H1 (cell line): ENCODE data around the gene NR5A1. TPM values are rescaled to one million over a fixed set of nuclear protein-coding genes. Genes with fewer than 3 reads are reported as not detected.

Source experiments
- CTCF ChIA-PET: fragments of 300-600 bp; sonication (Branson Sonifier 250); formaldehyde crosslinking; loops from one replicate; lab custom pipeline; 2021; ENCODE audit not compliant: partially characterized antibody; lab: Charles Lee
- POLR2A ChIA-PET: fragments of 300-600 bp; sonication (Branson Sonifier 250); formaldehyde crosslinking; loops from one replicate; lab custom pipeline; 2021; ENCODE audit warnings: inconsistent platforms; ENCODE audit not compliant: partially characterized antibody; lab: Charles Lee
- DNase-seq, 2 experiments: peaks; one replicate each; pipeline versions ENCODE4 v3.0.0 to v3.0.0-alpha.2; 2010 to 2022; ENCODE audit warnings: low spot score in 2 of 2, low read depth in 1 of 2, mixed read lengths in 1 of 2
- FAIRE-seq: peaks from 2 replicates; lab custom pipeline; 2011; peaks lifted over from hg19 to GRCh38; lab: Jason Lieb, UNC
- H2AFZ ChIP-seq: 2 replicates; pipeline ENCODE4 v1.8.1; 2012; ENCODE audit warnings: low read length, inconsistent platforms
- H2AK5ac ChIP-seq: 2 replicates; pipeline ENCODE4 v1.6.1; 2013; ENCODE audit warnings: low read depth, low read length
- H2BK120ac ChIP-seq: replicated peaks from 2 replicates; pipeline ENCODE3; 2013; ENCODE audit warnings: low read depth, low read length, inconsistent platforms
- H2BK12ac ChIP-seq: 2 replicates; pipeline ENCODE4 v1.6.1; 2013; ENCODE audit warnings: low read depth, low read length
- H2BK15ac ChIP-seq: 2 replicates; pipeline ENCODE4 v1.6.1; 2013; ENCODE audit warnings: low read length
- H2BK20ac ChIP-seq: 2 replicates; pipeline ENCODE4 v1.6.1; 2013; ENCODE audit warnings: low read length
- H2BK5ac ChIP-seq: 2 replicates; pipeline ENCODE4 v1.6.1; 2013; ENCODE audit warnings: low read depth, low read length
- H3K14ac ChIP-seq: 2 replicates; pipeline ENCODE4 v1.6.1; 2013; ENCODE audit warnings: inconsistent platforms; ENCODE audit not compliant: insufficient read length
- H3K18ac ChIP-seq: 2 replicates; pipeline ENCODE4 v1.6.1; 2013; ENCODE audit warnings: low read length; ENCODE audit errors: extremely low read depth
- H3K23ac ChIP-seq: 2 replicates; pipeline ENCODE4 v1.6.1; 2013; ENCODE audit warnings: inconsistent platforms; ENCODE audit not compliant: insufficient read length
- H3K23me2 ChIP-seq: 2 replicates; pipeline ENCODE4 v1.6.1; 2013; ENCODE audit warnings: low read depth, low read length
- H3K27ac ChIP-seq: 2 replicates; pipeline ENCODE4 v1.6.1; 2011; ENCODE audit warnings: low read depth, low read length, inconsistent platforms
- H3K27me3 ChIP-seq, 4 experiments: replicated peaks in 1 of 4; 1 replicate in 1 of 4; 2 replicates in 3 of 4; pipeline versions ENCODE4 v1.6.1 to v1.8.1; 2011 to 2013; ENCODE audit warnings: low read length in 3 of 4, mild to moderate bottlenecking in 3 of 4, inconsistent platforms in 2 of 4, mixed read lengths in 2 of 4, moderate library complexity in 1 of 4; ENCODE audit not compliant: control insufficient read depth in 3 of 4, insufficient read depth in 3 of 4; ENCODE audit errors: extremely low read depth in 1 of 4
- H3K36me3 ChIP-seq, 4 experiments: 2 replicates each; pipeline versions ENCODE4 v1.6.1 to v1.8.1; 2011 to 2013; ENCODE audit warnings: mild to moderate bottlenecking in 4 of 4, low read length in 3 of 4, moderate library complexity in 2 of 4, control low read depth in 1 of 4, inconsistent platforms in 1 of 4; ENCODE audit not compliant: insufficient read depth in 4 of 4, control insufficient read depth in 2 of 4
- H3K4ac ChIP-seq: replicated peaks from 2 replicates; pipeline ENCODE3; 2013; ENCODE audit warnings: low read length, low read depth, mixed read lengths, inconsistent platforms; ENCODE audit not compliant: insufficient read length
- H3K4me1 ChIP-seq, 4 experiments: replicated peaks in 1 of 4; 1 replicate in 1 of 4; 2 replicates in 3 of 4; pipeline versions ENCODE4 v1.6.1 to v1.8.1; 2011 to 2013; ENCODE audit warnings: low read length in 3 of 4, inconsistent platforms in 2 of 4, mixed read lengths in 1 of 4; ENCODE audit not compliant: insufficient read depth in 4 of 4, control insufficient read depth in 3 of 4
- H3K4me2 ChIP-seq, 2 experiments: 2 replicates each; pipeline versions ENCODE4 v1.6.1 to v1.8.1; 2011 to 2013; ENCODE audit warnings: low read depth in 2 of 2, low read length in 2 of 2, control low read depth in 1 of 2, inconsistent platforms in 1 of 2, mild to moderate bottlenecking in 1 of 2; ENCODE audit not compliant: insufficient read depth in 1 of 2
- H3K4me3 ChIP-seq, 4 experiments: fragments of 200-600, 300-600 bp in 1 of 4; sonication (generic), shearing (Covaris generic), sonication (Bioruptor Twin) in 1 of 4; 2 replicates each; pipeline versions ENCODE4 v1.5.1 to v1.8.1; 2011 to 2016; ENCODE audit warnings: low read length in 4 of 4, low read depth in 3 of 4, control low read depth in 2 of 4, inconsistent platforms in 2 of 4, mild to moderate bottlenecking in 2 of 4, mixed read lengths in 1 of 4, moderate library complexity in 1 of 4; ENCODE audit not compliant: insufficient read depth in 2 of 4; ENCODE audit errors: extremely low read depth in 1 of 4
- H3K56ac ChIP-seq: replicated peaks from 2 replicates; pipeline ENCODE3; 2013; ENCODE audit warnings: low read depth, mild to moderate bottlenecking, mixed read lengths, low read length, inconsistent platforms; ENCODE audit not compliant: insufficient read length
- H3K79me1 ChIP-seq: 2 replicates; pipeline ENCODE4 v1.6.1; 2013; ENCODE audit warnings: low read depth, low read length, control low read depth
- H3K79me2 ChIP-seq, 2 experiments: 2 replicates each; pipeline versions ENCODE4 v1.6.1 to v1.8.1; 2012 to 2013; ENCODE audit warnings: low read length in 2 of 2, mild to moderate bottlenecking in 2 of 2, inconsistent platforms in 1 of 2; ENCODE audit not compliant: insufficient read depth in 2 of 2, control insufficient read depth in 1 of 2
- H3K9ac ChIP-seq, 4 experiments: replicated peaks in 1 of 4; 1 replicate in 1 of 4; 2 replicates in 3 of 4; pipeline versions ENCODE4 v1.6.1 to v1.8.1; 2011 to 2013; ENCODE audit warnings: low read depth in 3 of 4, low read length in 3 of 4, control low read depth in 2 of 4, mild to moderate bottlenecking in 2 of 4, moderate library complexity in 2 of 4, inconsistent platforms in 1 of 4; ENCODE audit errors: extremely low read depth in 1 of 4
- H3K9me3 ChIP-seq, 2 experiments: 2 replicates each; pipeline versions ENCODE4 v1.6.1 to v1.8.1; 2012 to 2013; ENCODE audit warnings: mild to moderate bottlenecking in 2 of 2, moderate library complexity in 2 of 2, control low read depth in 1 of 2, inconsistent platforms in 1 of 2, low read depth in 1 of 2, low read length in 1 of 2, mixed read lengths in 1 of 2; ENCODE audit not compliant: insufficient read depth in 2 of 2
- H4K20me1 ChIP-seq, 2 experiments: replicated peaks in 1 of 2; 2 replicates each; pipeline versions ENCODE3 to v1.8.1; 2011 to 2013; ENCODE audit warnings: inconsistent platforms in 2 of 2, low read length in 2 of 2, mild to moderate bottlenecking in 1 of 2; ENCODE audit not compliant: insufficient read depth in 2 of 2, control insufficient read depth in 1 of 2
- H4K5ac ChIP-seq: 2 replicates; pipeline ENCODE4 v1.6.1; 2013; ENCODE audit warnings: low read length, low read depth, mixed read lengths, inconsistent platforms; ENCODE audit not compliant: insufficient read length
- H4K8ac ChIP-seq: 2 replicates; pipeline ENCODE4 v1.8.0; 2013; ENCODE audit warnings: mild to moderate bottlenecking, moderate library complexity, low read length, inconsistent platforms; ENCODE audit not compliant: insufficient read depth; ENCODE audit errors: extremely low read depth
- H4K91ac ChIP-seq: replicated peaks from 2 replicates; pipeline ENCODE3; 2013; ENCODE audit warnings: low read length, mixed read lengths, inconsistent platforms; ENCODE audit not compliant: insufficient read length
- NRF1 ChIP-seq: IDR thresholded peaks from 2 replicates; pipeline ENCODE4 v1.6.1; 2011; ENCODE audit warnings: mild to moderate bottlenecking, low read depth, low read length, improper control_type of control experiment
- WGBS, 2 experiments: shearing (Covaris generic) in 1 of 2; methylation state at CpG; one replicate each; pipeline versions ENCODE4 v1.1.6 to v1.1.7; 2013 to 2015; ENCODE audit warnings: low lambda C conversion rate in 2 of 2, mixed read lengths in 2 of 2, inconsistent platforms in 1 of 2, low coverage in 1 of 2, missing lambda C conversion rate in 1 of 2; ENCODE audit not compliant: insufficient replicate concordance in 2 of 2, insufficient coverage in 1 of 2, insufficient read length in 1 of 2; ENCODE audit errors: extremely low coverage in 1 of 2, missing lambda C conversion rate in 1 of 2; 5-methylcytosine and 5-hydroxymethylcytosine counted together
- polyA plus RNA-seq, 7 experiments: library from polyadenylated mRNA; depleted of rRNA in 3 of 7; stranded (reverse) in 5 of 7; unstranded in 2 of 7; fragments of >200 nt in 5 of 7; fragments of 200-250 nt in 2 of 7; gene quantifications; 1 replicate in 5 of 7; 2 replicates in 1 of 7; 4 replicates in 1 of 7; pipeline versions ENCODE4 v1.2.1 to v1.2.3, GENCODE V29; 2011 to 2013; ENCODE audit warnings: missing spikeins in 2 of 7, mixed read lengths in 2 of 7
- total RNA-seq: library from RNA; stranded (reverse); fragmentation: NEBNext Ultra II Directional; extraction: Animal tissue kit (Norgen Biotek cat#: 25700); gene quantifications from 2 replicates; pipeline ENCODE4 v1.2.1, GENCODE V29; 2021

Gene NR5A1
- total and polyA plus RNA-seq, 2 of the 8 experiments (the other 6 are each of a cell fraction or from before 2014, with no cell fraction given) = 0.29 to 0.58 TPM

GRCh38 chr9:124505901-124506346 is 1.3 kb downstream of the NR5A1 start:
- no peaks in the 10 kb centered on the region for H3K79me1 ChIP-seq
- H3K27ac ChIP-seq = no peak overlapping the region
- H3K4me1 ChIP-seq = peaks cover 0 to 19% (median 12%) of the 10 kb centered on the region in 4 experiments; a peak in 6 of 7 replicates
- H2AK5ac ChIP-seq = no peak overlapping the region
- no peak overlapping the region for H3K4me3 ChIP-seq
- TF ChIP-seq NRF1 = no peak
- ChIA-PET CTCF (interaction anchor here (0.7 to 2.0 kb wide), 15 partner anchors 10 to 237 kb away, joined by 3 to 12 read pairs (median 4); no protein-coding TSS in a partner anchor), POLR2A (interaction anchor here (1.1 to 2.0 kb wide), 5 partner anchors 12 to 88 kb away, joined by 3 to 6 read pairs (median 4); no protein-coding TSS in a partner anchor)
- peak overlapping the region in 1 of 2 experiments; percentile 55; a peak in 3 of 4 replicates for H3K4me2 ChIP-seq
- no peak overlapping the region for H3K4ac ChIP-seq
- 0 out of 2 replicates have a peak overlapping the region, but pooled peaks have one; percentile 5 for H2BK5ac ChIP-seq
- no peak overlapping the region for H3K23ac ChIP-seq
- DNase-seq (no peak), FAIRE-seq (no peak)
- peaks cover 7% of the 10 kb centered on the region; the same call in 1 of the 2 replicates for H3K23me2 ChIP-seq
- H4K5ac ChIP-seq = no peak overlapping the region
- H3K36me3 ChIP-seq = peaks cover 0 to 8% (median 0%) of the 10 kb centered on the region in 4 experiments; a peak in 1 of 8 replicates
- no peaks in the 10 kb centered on the region; a peak in 1 of 4 replicates for H3K9me3 ChIP-seq
- no peak overlapping the region; the same call in 1 of the 2 replicates for H3K18ac ChIP-seq
- H3K56ac ChIP-seq = no peak overlapping the region
- H3K27me3 ChIP-seq = peaks cover 39 to 57% (median 53%) of the 10 kb centered on the region in 4 experiments
- no peak overlapping the region for H4K8ac ChIP-seq
- peak overlapping the region; percentile 61; the same call in 1 of the 2 replicates for H2BK20ac ChIP-seq
- H2BK12ac ChIP-seq = peak overlapping the region; percentile 84; the same call in 1 of the 2 replicates
- H3K14ac ChIP-seq = no peak overlapping the region
- no peak overlapping the region for H3K9ac ChIP-seq
- H4K20me1 ChIP-seq = peaks cover 0 to 2% of the 10 kb centered on the region in 2 experiments
- H3K79me2 ChIP-seq = no peaks in the 10 kb centered on the region
- no peak overlapping the region for H2BK120ac ChIP-seq
- H4K91ac ChIP-seq = peak overlapping the region; percentile 15
- peak overlapping the region; percentile 28; the same call in 1 of the 2 replicates for H2AFZ ChIP-seq
- 0 out of 2 replicates have a peak overlapping the region, but pooled peaks have one; percentile 61 for H2BK15ac ChIP-seq
- WGBS, 2 experiments = 78% methylated on average over 17 of the region's 19 CpGs; no CpG with 5 or more reads in 1 of the 2 experiments
